Right lung (tissue), 5 donors: ENCODE data around the gene RAD9A. TPM values are rescaled to one million over a fixed set of nuclear protein-coding genes. Genes with fewer than 3 reads are reported as not detected.

Experiments
- DNase-seq, 2 donors: peaks; one replicate each; pipeline ENCODE4 v3.0.0-alpha.2; 2013
- polyA plus RNA-seq, 5 donors: library from polyadenylated mRNA; unstranded; fragments of 120-200 nt; gene quantifications; one replicate each; pipeline versions ENCODE4 v1.2.1 to v1.2.3, GENCODE V29; 2013; ENCODE audit warnings: inconsistent platforms in 1 of 5, low replicate concordance in 1 of 5; ENCODE audit not compliant: insufficient read length in 5 of 5, insufficient read depth in 1 of 5

RAD9A gene
- polyA plus RNA-seq, 5 donors: 18.4 to 30.8 (median 24.2) TPM

DNA sequence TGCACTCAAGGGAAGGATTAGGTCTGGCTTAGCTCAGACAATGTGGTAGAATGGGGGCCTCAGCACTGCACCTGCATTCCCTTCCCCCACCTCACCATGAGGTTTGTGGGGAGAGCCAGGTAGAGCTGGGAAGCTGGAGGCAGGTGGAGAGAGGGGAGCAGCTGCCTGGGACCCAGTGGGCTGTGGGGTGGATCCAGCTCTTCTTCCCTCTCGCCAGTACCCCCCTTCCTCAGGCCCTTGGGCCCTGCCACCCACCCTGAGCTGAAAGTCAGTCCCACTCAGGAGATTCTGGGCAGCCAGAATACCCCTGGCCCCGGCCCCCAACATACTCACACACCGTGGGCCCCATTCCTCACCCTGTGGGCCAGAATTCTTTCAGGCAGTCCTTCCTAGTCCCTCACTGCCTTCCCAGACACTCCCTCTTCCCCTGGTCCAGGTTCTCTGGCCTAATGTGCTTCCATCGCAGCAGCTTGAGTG lies 35.4 kb upstream of the RAD9A start:
- no peak for DNase-seq

- DNase-seq: no peak
Measured at GRCh38 chr11:67356864-67357561, 34.8 kb upstream of the RAD9A start.

DNA sequence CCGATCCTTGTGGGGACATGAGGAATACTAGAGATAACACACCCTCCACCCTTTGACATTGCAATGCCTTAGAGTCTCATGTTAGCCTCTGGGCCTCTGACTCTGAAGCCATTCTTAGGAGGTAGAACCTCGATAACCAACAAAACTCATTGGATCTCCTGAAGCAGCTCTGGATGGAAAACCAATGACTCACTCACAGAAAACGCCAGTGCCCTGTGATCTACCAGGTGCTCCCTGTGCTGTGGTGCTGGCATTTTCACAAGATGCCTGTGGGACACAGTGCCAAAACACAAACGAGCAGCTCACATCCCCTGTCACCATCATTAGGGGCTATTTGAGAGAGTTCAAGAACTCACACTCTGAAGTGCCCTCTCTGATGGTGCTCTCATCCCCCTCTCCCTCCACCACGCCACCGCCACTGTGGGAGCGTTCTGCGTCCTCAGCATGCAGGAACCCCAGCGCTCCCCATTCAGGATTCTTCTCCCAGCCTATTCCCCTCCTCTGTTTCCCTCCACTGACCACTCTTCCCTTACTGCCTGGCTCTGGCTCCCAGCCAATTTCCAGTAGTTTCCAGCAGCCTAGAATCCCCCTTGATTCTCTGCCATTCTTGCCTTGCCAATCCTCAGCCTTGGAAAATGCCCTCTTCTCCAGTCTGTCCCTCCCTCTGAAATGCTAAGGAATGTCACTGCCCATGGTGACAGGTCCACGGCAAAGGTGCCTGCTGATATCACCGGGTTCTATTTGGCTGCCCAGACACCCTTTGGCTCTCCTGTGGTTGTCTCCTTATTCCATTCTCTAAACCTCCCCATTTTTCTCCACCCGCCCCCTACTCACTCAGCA lies 33.7 kb upstream of the RAD9A start:
- no peak for DNase-seq

- DNase-seq: no peak
Measured at GRCh38 chr11:67364169-67364568, 27.6 kb upstream of the RAD9A start.

DNA sequence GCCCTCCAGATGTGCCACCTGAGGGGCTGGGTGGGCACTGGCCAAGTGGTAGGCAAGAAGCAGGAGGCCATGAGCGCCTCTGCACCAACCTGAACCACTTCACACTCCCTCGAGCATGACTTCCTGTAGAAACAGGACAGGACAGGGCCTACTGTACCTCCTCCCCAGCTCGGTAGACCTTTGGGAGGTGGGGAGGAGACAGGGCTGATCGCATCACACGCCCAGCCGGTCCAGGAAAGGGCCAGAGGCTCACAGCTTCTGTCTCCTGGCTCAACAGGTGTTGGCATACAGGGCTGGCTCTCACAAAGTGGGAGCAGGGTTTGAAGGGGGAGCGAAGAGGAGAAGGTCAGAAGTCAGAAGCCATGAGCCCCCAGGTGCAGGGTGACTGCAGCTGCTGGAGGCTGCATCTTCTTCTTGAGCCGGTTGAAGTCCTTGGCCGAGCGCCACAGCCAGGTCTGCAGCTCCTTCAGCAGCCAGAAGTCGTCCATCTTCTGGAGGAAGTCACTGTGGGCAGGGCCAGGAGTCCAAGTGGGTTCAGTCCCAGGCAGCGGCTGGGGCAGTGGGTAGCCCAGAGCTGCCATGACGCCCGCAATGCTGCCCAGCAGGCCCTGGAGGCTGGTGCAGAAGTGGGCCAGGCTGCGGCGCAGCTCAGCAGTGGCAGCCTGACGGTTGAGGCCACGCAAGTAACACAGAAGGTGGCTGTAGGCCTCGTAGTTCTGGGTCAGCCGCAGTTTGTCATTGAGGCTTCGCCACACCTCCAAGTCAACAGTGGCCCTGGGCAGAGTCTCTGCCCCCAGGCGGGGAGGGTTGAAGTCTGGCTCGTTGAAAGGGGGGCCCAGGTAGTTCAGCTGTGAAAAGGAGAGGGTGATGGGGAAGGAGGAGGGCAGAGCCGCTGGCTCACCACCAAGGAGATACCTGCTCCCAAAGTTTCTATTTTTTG lies 26.7 kb upstream of the RAD9A start:
- no peak for DNase-seq

DNA sequence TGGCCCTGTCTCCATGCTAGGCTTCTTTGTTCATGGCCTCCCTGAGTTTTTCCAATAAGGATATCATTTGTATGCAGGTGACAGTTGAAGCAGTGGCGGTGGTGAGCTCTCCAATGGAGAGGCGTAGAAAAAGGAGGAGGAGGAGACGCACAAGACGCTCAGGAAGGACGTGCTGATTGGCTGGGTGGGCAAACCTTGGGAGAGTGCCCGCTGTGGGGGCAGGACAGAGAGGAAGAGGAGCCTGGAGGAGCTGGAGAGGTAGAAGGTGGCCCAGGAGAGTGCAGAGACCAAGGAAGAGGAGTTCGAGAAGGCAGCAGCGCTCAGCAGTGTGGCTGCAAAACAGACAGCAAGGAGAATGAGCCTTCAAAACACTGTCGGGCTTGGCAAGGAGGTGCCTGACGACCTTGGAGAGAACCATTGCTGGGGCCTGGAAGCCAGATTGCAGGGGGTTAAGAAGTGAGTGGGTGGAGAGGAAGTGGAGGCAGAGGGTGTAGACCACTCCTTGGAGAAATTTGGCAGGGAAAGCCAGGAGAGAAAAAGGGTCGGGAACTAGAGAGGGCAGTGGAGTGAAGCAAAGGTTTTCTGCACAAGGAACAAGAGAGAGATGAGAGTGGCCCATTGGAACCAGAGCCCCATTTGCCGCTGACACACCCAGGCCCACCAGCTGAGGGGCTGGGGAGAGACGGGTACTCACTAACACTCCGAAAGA lies 25.9 kb upstream of the RAD9A start:
- no peak for DNase-seq

- DNase-seq: no peak
Measured at GRCh38 chr11:67366546-67366945, 25.2 kb upstream of the RAD9A start.

GRCh38 chr11:67366961-67367760 lies 24.6 kb upstream of the RAD9A start:
- DNase-seq: no peak

DNA sequence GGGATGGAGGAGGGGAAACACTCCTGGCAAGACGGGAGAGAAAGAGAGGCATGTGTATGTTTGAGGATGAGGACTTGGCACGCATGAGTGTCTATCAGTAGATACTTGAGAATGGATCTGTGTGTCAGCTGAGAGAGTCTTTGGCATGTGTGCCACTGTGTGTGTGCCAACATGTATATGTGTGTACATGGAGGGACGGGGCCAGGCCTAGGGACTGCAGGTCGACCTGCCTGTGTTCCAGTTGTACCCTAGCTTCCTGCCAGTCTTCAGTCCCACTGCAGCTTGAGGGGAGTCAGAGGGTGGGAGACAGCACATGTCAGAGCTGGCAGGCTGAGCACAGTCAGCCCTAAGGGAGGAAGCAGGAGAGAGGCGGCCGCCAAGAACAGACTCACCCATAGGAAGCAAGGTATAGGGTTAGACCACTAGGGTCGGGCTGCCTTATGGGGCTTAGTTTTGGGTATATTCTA lies 24.0 kb upstream of the RAD9A start:
- no peak for DNase-seq

DNA sequence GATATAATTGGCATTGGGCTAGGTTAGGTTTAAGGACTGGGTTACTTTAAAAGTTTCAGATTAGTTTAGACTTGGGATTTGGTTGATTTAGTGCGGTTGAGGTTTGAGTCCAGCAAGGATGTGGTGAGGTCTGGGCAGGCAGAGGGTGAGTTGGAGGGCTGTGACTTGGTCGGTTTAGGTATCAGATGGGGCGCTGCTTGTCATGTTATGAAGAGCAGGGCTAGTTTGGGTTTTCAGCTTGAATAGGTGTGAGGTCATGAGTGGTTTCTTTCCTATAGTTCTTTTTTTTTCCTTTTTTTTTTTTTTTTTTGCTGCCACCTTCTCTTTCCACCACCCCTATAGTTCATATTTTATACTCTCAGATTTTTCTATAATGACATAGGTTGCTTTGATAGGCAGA lies 23.2 kb upstream of the RAD9A start:
- no peak for DNase-seq

- no peak for DNase-seq
Measured at GRCh38 chr11:67369275-67369674, 22.5 kb upstream of the RAD9A start.

DNA sequence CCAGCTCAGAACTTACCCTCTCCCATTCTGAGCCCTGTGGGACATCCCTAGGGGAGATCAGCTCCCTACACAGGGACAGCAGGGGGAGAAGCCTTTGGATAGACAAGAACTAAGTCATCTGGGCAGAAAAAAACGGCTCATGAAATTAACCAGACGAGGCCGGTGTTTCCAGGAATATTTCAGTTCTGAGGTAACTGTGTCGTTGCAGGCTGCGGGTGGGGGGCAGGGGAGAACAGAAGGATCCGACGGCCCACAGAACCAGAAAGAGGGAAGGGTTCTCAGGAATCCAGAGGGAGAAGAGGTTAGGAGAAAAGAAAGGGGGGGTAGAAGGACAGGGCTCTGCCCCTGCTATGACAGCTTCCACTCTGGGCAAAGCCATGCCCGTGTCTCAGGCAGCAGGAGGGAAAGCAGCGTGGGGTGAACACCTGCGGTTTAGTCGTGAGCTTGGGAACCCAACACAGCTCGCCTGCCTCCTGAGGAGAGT lies 21.9 kb upstream of the RAD9A start:
- DNase-seq: no peak

GRCh38 chr11:67370351-67371076 lies 21.3 kb upstream of the RAD9A start:
- peak in 1 of 2 donors; percentile 71 for DNase-seq

- no peak for DNase-seq
Measured at GRCh38 chr11:67371189-67371910, 20.4 kb upstream of the RAD9A start.

- DNase-seq: no peak
Measured at GRCh38 chr11:67371911-67372320, 19.9 kb upstream of the RAD9A start.

GRCh38 chr11:67372321-67372992 lies 19.3 kb upstream of the RAD9A start:
- DNase-seq: no peak

- peak in 1 of 2 donors; percentile 80 for DNase-seq
Measured at GRCh38 chr11:67372993-67373647, 18.7 kb upstream of the RAD9A start, which contains the start of gene CLCF1. Gene CLCF1, minus strand, starts transcription at chr11:67373598. Its CDS starts 59 bp downstream, at chr11:67373539.
